BLaER1 treated with 17β-estradiol and CSF1 and Interleukin-3, amounts not matched to agents 10 nM and 100 nM (cell line): ENCODE data around the gene NGRN.

ENCODE experiments used
- H3K27ac ChIP-seq, 11 experiments: shearing (Covaris generic); formaldehyde crosslinking; 2 replicates each; pipeline ENCODE4 v1.8.1; 2022
- H3K27me3 ChIP-seq, 11 experiments: shearing (Covaris generic); formaldehyde crosslinking; 2 replicates each; pipeline ENCODE4 v1.8.1; 2022
- H3K36me3 ChIP-seq, 11 experiments: shearing (Covaris generic); formaldehyde crosslinking; 2 replicates each; pipeline ENCODE4 v1.8.1; 2022
- H3K4me1 ChIP-seq, 10 experiments: shearing (Covaris generic); formaldehyde crosslinking; 2 replicates each; pipeline ENCODE4 v1.8.1; 2022
- H3K4me2 ChIP-seq, 11 experiments: shearing (Covaris generic); formaldehyde crosslinking; 2 replicates each; pipeline ENCODE4 v1.8.1; 2022
- H3K4me3 ChIP-seq, 10 experiments: shearing (Covaris generic); formaldehyde crosslinking; 2 replicates each; pipeline ENCODE4 v1.8.1; 2022
- H3K9ac ChIP-seq, 11 experiments: shearing (Covaris generic); formaldehyde crosslinking; 2 replicates each; pipeline ENCODE4 v1.8.1; 2022
- H3K9me3 ChIP-seq, 11 experiments: shearing (Covaris generic); formaldehyde crosslinking; replicated peaks in 1 of 11; 2 replicates each; pipeline ENCODE4 v1.8.1; 2022
- H4K20me1 ChIP-seq, 11 experiments: shearing (Covaris generic); formaldehyde crosslinking; 2 replicates each; pipeline ENCODE4 v1.8.1; 2022
- Cebpa-rat ChIP-seq, 11 experiments: shearing (Covaris generic); IDR thresholded peaks; 2 replicates each; pipeline ENCODE4 v1.8.1; 2022

Gene NGRN

GRCh38 chr15:90265271-90266060 lies at the start of gene NGRN:
Gene NGRN (plus strand): TSS chr15:90265672. CDS start chr15:90265713, 41 bp downstream.
- peak within 1 kb of the TSS; percentile 69 to 90 (median 77) for H3K4me3 ChIP-seq
- peaks cover 14 to 43% (median 39%) of the 10 kb centered on the region in 11 experiments; a peak in 20 of 22 replicates for H4K20me1 ChIP-seq
- H3K36me3 ChIP-seq, result peaks cover 8 to 37% (median 36%) of the 10 kb centered on the region in 11 experiments
- H3K9ac ChIP-seq, result peak within 1 kb of the TSS; percentile 83 to 96 (median 93)
- no peaks in the 10 kb centered on the region for H3K9me3 ChIP-seq
- H3K4me1 ChIP-seq, result peaks cover 54 to 75% (median 61%) of the 10 kb centered on the region in 10 experiments
- peak within 1 kb of the TSS; percentile 86 to 97 (median 94) for H3K27ac ChIP-seq
- H3K4me2 ChIP-seq, result peak within 1 kb of the TSS; percentile 84 to 99 (median 96)
- 0 out of 22 replicates have a peak, but pooled peaks of 1 of the 11 experiments have one; percentile 28 for TF ChIP-seq Cebpa-rat (IDR thresholded peaks at IDR 0.05)
- H3K27me3 ChIP-seq, result no peaks in the 10 kb centered on the region

- Histone ChIP-seq H3K27ac (no peak overlapping the region), H3K36me3 (peaks cover 5 to 87% (median 33%) of the 10 kb centered on the region in 11 experiments; a peak in 19 of 22 replicates), H3K9me3 (no peaks in the 10 kb centered on the region), H3K27me3 (no peaks in the 10 kb centered on the region), H4K20me1 (peaks cover 7 to 76% (median 19%) of the 10 kb centered on the region in 11 experiments; a peak in 16 of 22 replicates), H3K4me3 (no peak overlapping the region), H3K4me2 (no peak overlapping the region), H3K4me1 (peaks cover 30 to 63% (median 56%) of the 10 kb centered on the region in 10 experiments), H3K9ac (peak overlapping the region in 1 of 11 experiments; percentile 7; a peak in 1 of 22 replicates)
- no peak for TF ChIP-seq Cebpa-rat (IDR thresholded peaks at IDR 0.05)
Observed at GRCh38 chr15:90217671-90218394, 47.6 kb upstream of the NGRN start.

GRCh38 chr15:90219421-90220141 lies 45.9 kb upstream of the NGRN start:
- Histone ChIP-seq H3K27me3 (no peaks in the 10 kb centered on the region), H3K4me2 (peak overlapping the region in 10 of 11 experiments; percentile 2 to 47 (median 38); a peak in 13 of 22 replicates), H3K4me3 (no peak overlapping the region), H3K9ac (peak overlapping the region in 3 of 11 experiments; percentile 10 to 38 (median 19); a peak in 2 of 22 replicates), H4K20me1 (peaks cover 0 to 79% (median 13%) of the 10 kb centered on the region in 11 experiments; a peak in 14 of 22 replicates), H3K9me3 (no peaks in the 10 kb centered on the region), H3K27ac (0 out of 22 replicates have a peak overlapping the region, but pooled peaks of 1 of the 11 experiments have one; percentile 19), H3K4me1 (peaks cover 12 to 63% (median 56%) of the 10 kb centered on the region in 10 experiments), H3K36me3 (peaks cover 18 to 95% (median 48%) of the 10 kb centered on the region in 11 experiments)
- TF ChIP-seq Cebpa-rat (IDR thresholded peaks at IDR 0.05), result no peak

GRCh38 chr15:90221246-90221900 lies 44.1 kb upstream of the NGRN start:
- Histone ChIP-seq H4K20me1 (peaks cover 0 to 77% (median 22%) of the 10 kb centered on the region in 11 experiments; a peak in 15 of 22 replicates), H3K4me1 (peaks cover 5 to 67% (median 59%) of the 10 kb centered on the region in 10 experiments; a peak in 18 of 20 replicates), H3K9ac (peak overlapping the region in 5 of 11 experiments; percentile 7 to 53 (median 22); a peak in 5 of 22 replicates), H3K27ac (peak overlapping the region in 1 of 11 experiments; percentile 15; a peak in 1 of 22 replicates), H3K4me3 (no peak overlapping the region), H3K4me2 (peak overlapping the region in 8 of 11 experiments; percentile 22 to 62 (median 44); a peak in 14 of 22 replicates), H3K27me3 (no peaks in the 10 kb centered on the region), H3K9me3 (no peaks in the 10 kb centered on the region), H3K36me3 (peaks cover 36 to 96% (median 66%) of the 10 kb centered on the region in 11 experiments)
- no peak for TF ChIP-seq Cebpa-rat (IDR thresholded peaks at IDR 0.05)

GRCh38 chr15:90222547-90222946 lies 42.9 kb upstream of the NGRN start:
- no peak for TF ChIP-seq Cebpa-rat (IDR thresholded peaks at IDR 0.05)
- peaks cover 48 to 96% (median 72%) of the 10 kb centered on the region in 11 experiments for H3K36me3 ChIP-seq
- H3K9ac ChIP-seq, result no peak overlapping the region
- H3K27ac ChIP-seq, result no peak overlapping the region
- no peak overlapping the region for H3K4me3 ChIP-seq
- no peaks in the 10 kb centered on the region for H3K27me3 ChIP-seq
- H3K4me1 ChIP-seq, result peaks cover 5 to 67% (median 59%) of the 10 kb centered on the region in 10 experiments; a peak in 18 of 20 replicates
- H4K20me1 ChIP-seq, result peaks cover 0 to 78% (median 19%) of the 10 kb centered on the region in 11 experiments; a peak in 16 of 22 replicates
- peak overlapping the region in 4 of 11 experiments; percentile 30 to 70 (median 54); a peak in 2 of 22 replicates for H3K4me2 ChIP-seq
- no peaks in the 10 kb centered on the region for H3K9me3 ChIP-seq

GRCh38 chr15:90223441-90224165 lies 41.9 kb upstream of the NGRN start:
- no peaks in the 10 kb centered on the region for H3K9me3 ChIP-seq
- peaks cover 53 to 96% (median 73%) of the 10 kb centered on the region in 11 experiments for H3K36me3 ChIP-seq
- H3K9ac ChIP-seq, result peak overlapping the region in 5 of 11 experiments; percentile 12 to 36 (median 25); a peak in 6 of 22 replicates
- H3K4me3 ChIP-seq, result no peak overlapping the region
- no peak for TF ChIP-seq Cebpa-rat (IDR thresholded peaks at IDR 0.05)
- H3K4me1 ChIP-seq, result peaks cover 5 to 65% (median 59%) of the 10 kb centered on the region in 10 experiments; a peak in 18 of 20 replicates
- no peaks in the 10 kb centered on the region for H3K27me3 ChIP-seq
- peaks cover 0 to 78% (median 19%) of the 10 kb centered on the region in 11 experiments; a peak in 15 of 22 replicates for H4K20me1 ChIP-seq
- peak overlapping the region in 9 of 11 experiments; percentile 21 to 70 (median 51); a peak in 17 of 22 replicates for H3K4me2 ChIP-seq
- H3K27ac ChIP-seq, result peak overlapping the region in 1 of 11 experiments; percentile 14; a peak in 1 of 22 replicates

GRCh38 chr15:90225047-90225446 lies 40.4 kb upstream of the NGRN start:
- no peak for TF ChIP-seq Cebpa-rat (IDR thresholded peaks at IDR 0.05)
- Histone ChIP-seq H4K20me1 (peaks cover 1 to 78% (median 21%) of the 10 kb centered on the region in 11 experiments; a peak in 18 of 22 replicates), H3K27ac (no peak overlapping the region)

More at GRCh38 chr15:90225047-90225446, 40.4 kb upstream of the NGRN start:
- peak overlapping the region in 4 of 11 experiments; percentile 8 to 34 (median 20); a peak in 3 of 22 replicates for H3K9ac ChIP-seq
- peak overlapping the region in 8 of 11 experiments; percentile 21 to 70 (median 53); a peak in 13 of 22 replicates for H3K4me2 ChIP-seq
- H3K27me3 ChIP-seq, result no peaks in the 10 kb centered on the region
- H3K9me3 ChIP-seq, result no peaks in the 10 kb centered on the region
- H3K4me1 ChIP-seq, result peaks cover 3 to 54% (median 48%) of the 10 kb centered on the region in 10 experiments
- no peak overlapping the region for H3K4me3 ChIP-seq
- H3K36me3 ChIP-seq, result peaks cover 67 to 97% (median 87%) of the 10 kb centered on the region in 11 experiments
